HepG2 (cell line): ENCODE results near the gene RTEL1. TPM values are rescaled to one million over a fixed set of nuclear protein-coding genes. Genes with fewer than 3 reads are reported as not detected.

ENCODE experiments used
- CBX1 ChIP-seq: IDR thresholded peaks from one replicate; pipeline ENCODE4 v1.6.1; 2016; ENCODE audit warnings: antibody characterized with exemption, low read depth
- HNF4A ChIP-seq: sonication (generic); formaldehyde crosslinking; IDR thresholded peaks from 2 replicates; pipeline ENCODE4 v1.4.0; 2020; ENCODE audit warnings: missing genetic modification reagents
- HOXA9 ChIP-seq: sonication (generic); formaldehyde crosslinking; IDR thresholded peaks from 2 replicates; pipeline ENCODE4 v1.8.1; 2022; ENCODE audit warnings: missing genetic modification reagents, mild to moderate bottlenecking, moderate library complexity, borderline replicate concordance
- IKZF4 ChIP-seq: sonication (generic); formaldehyde crosslinking; IDR thresholded peaks from 2 replicates; pipeline ENCODE4 v1.5.1; 2020; ENCODE audit warnings: borderline replicate concordance, mild to moderate bottlenecking, low read depth, missing genetic modification reagents; ENCODE audit errors: not compliant biosample characterization
- PPARG ChIP-seq: conservative IDR thresholded peaks from 2 replicates; pipeline ENCODE4 v1.6.1; 2016; ENCODE audit warnings: missing biosample characterization, missing genetic modification reagents
- RFXANK ChIP-seq: IDR thresholded peaks from 2 replicates; pipeline ENCODE4 v1.6.1; 2016
- SALL1 ChIP-seq: sonication (generic); formaldehyde crosslinking; IDR thresholded peaks from 2 replicates; pipeline ENCODE4 v1.8.0; 2022; ENCODE audit warnings: mild to moderate bottlenecking, missing genetic modification reagents
- SETDB1 ChIP-seq: sonication (generic); formaldehyde crosslinking; IDR thresholded peaks from 2 replicates; pipeline ENCODE4 v1.5.1; 2020; ENCODE audit warnings: missing genetic modification reagents, mild to moderate bottlenecking, borderline replicate concordance
- SMC3 ChIP-seq: IDR thresholded peaks from 2 replicates; pipeline ENCODE4 v1.6.1; 2011; ENCODE audit warnings: low read length, improper control_type of control experiment
- ZBTB20 ChIP-seq: sonication (generic); formaldehyde crosslinking; IDR thresholded peaks from 2 replicates; pipeline ENCODE4 v1.8.1; 2023; ENCODE audit warnings: missing genetic modification reagents, low read depth, mild to moderate bottlenecking, borderline replicate concordance
- ZBTB7A ChIP-seq: sonication (generic); formaldehyde crosslinking; IDR thresholded peaks from 2 replicates; pipeline ENCODE4 v1.8.0; 2022; ENCODE audit warnings: mild to moderate bottlenecking, missing genetic modification reagents
- ZFP36L2 ChIP-seq: sonication (generic); formaldehyde crosslinking; IDR thresholded peaks from 2 replicates; pipeline ENCODE4 v1.4.0; 2020; ENCODE audit warnings: missing genetic modification reagents
- ZFP37 ChIP-seq: sonication (generic); formaldehyde crosslinking; IDR thresholded peaks from 2 replicates; pipeline ENCODE4 v1.4.0; 2020; ENCODE audit warnings: missing genetic modification reagents, borderline replicate concordance
- ZIK1 ChIP-seq: sonication (generic); formaldehyde crosslinking; IDR thresholded peaks from 2 replicates; pipeline ENCODE4 v1.5.0; 2020; ENCODE audit warnings: mild to moderate bottlenecking, low read depth, missing genetic modification reagents, borderline replicate concordance
- ZNF30 ChIP-seq: sonication (generic); formaldehyde crosslinking; IDR thresholded peaks from 2 replicates; pipeline ENCODE4 v1.5.0; 2020; ENCODE audit warnings: mild to moderate bottlenecking, missing genetic modification reagents
- ZNF383 ChIP-seq: sonication (generic); formaldehyde crosslinking; IDR thresholded peaks from 2 replicates; pipeline ENCODE4 v1.4.0; 2020; ENCODE audit warnings: missing genetic modification reagents, mild to moderate bottlenecking, borderline replicate concordance
- ZNF788 ChIP-seq: sonication (generic); formaldehyde crosslinking; IDR thresholded peaks from 2 replicates; pipeline ENCODE4 v1.5.0; 2020; ENCODE audit warnings: mild to moderate bottlenecking, missing genetic modification reagents, borderline replicate concordance
- ZNF816 ChIP-seq: sonication (generic); formaldehyde crosslinking; IDR thresholded peaks from 2 replicates; pipeline ENCODE4 v1.8.0; 2022; ENCODE audit warnings: missing genetic modification reagents, mild to moderate bottlenecking, borderline replicate concordance
- ZSCAN20 ChIP-seq: sonication (generic); formaldehyde crosslinking; IDR thresholded peaks from 2 replicates; pipeline ENCODE4 v1.4.0; 2020; ENCODE audit warnings: missing genetic modification reagents, mild to moderate bottlenecking, borderline replicate concordance
- polyA plus RNA-seq, 8 experiments: library from polyadenylated mRNA; depleted of rRNA in 3 of 8; stranded (reverse) in 7 of 8; unstranded in 1 of 8; fragments of >200 nt; fragmentation: Illumina TruSeq in 4 of 8; extraction: Trizol in 4 of 8; gene quantifications; 2 replicates each; pipeline versions ENCODE4 v1.2.1 to v1.2.3, GENCODE V29; 2011 to 2016; ENCODE audit warnings: low read depth in 4 of 8, missing spikeins in 1 of 8, mixed read lengths in 1 of 8; ENCODE audit not compliant: insufficient read depth in 1 of 8
- total RNA-seq, 5 experiments: library from RNA; depleted of rRNA; stranded (reverse); fragments of >200 nt; fragmentation: Illumina TruSeq; extraction: Trizol; gene quantifications; 2 replicates each; pipeline ENCODE4 v1.2.3, GENCODE V29; 2016; ENCODE audit warnings: low read depth in 1 of 5
- TF ChIP-seq, protein P1 (sequence below): sonication (generic); formaldehyde crosslinking; IDR thresholded peaks from 2 replicates; pipeline ENCODE4 v1.4.0; 2020; ENCODE audit warnings: mild to moderate bottlenecking, missing genetic modification reagents
- TF ChIP-seq, protein P2 (sequence below): IDR thresholded peaks from 2 replicates; pipeline ENCODE4 v1.6.1; 2016; ENCODE audit warnings: low read depth
- TF ChIP-seq, protein P3 (sequence below): sonication (generic); formaldehyde crosslinking; IDR thresholded peaks from 2 replicates; pipeline ENCODE4 v1.4.0; 2020; ENCODE audit warnings: missing genetic modification reagents

RTEL1 gene
- total and polyA plus RNA-seq, 2 of the 13 experiments (the other 11 are each of a cell fraction or from before 2014, with no cell fraction given), result 21.8 to 36.4 TPM

DNA sequence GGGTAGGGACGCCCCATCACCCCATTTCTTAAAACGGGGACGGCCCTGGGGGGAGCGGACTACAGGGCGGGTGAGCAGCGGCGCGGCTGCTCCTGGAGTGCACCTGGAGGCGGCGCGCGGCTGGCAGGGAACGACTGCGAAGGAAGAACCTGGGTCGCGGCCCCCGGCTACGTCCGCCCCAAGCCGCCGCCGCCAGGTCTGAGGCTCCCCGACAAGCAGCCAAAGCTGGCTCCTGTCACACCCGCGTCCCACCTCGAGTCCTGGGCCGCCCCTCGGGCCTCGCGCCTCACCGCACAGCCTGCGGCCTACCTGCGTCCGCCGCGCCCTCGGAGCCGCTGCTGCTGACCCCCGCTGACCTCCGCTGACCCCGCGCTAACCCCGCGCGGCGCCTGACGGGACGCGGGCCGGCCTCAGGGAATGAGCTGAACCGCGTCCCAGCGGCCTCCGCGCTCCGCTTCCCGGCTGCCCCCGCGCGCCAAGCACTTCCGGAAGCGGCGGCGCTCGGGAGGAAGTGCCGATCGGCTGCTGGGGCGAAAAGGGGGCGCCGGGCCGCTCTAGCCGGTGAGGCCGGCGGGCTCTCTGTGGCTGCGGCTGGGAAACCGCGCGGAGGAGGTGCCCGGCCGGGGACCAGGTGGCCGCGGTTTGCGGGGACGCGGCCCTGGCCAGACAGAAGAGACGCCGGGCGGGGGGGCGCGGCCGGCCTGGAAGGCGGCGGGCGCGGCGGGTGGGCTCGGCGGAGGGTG lies 49.6 kb downstream of the RTEL1 start, which contains the start of the genes ARFRP1 and ZGPAT (continued):
- TF ChIP-seq ZSCAN20 (CRISPR knock-in tag) (peak; percentile 95), ZIK1 (CRISPR knock-in tag) (peak; percentile 98), PPARG (CRISPR knock-in tag) (peak; percentile 85), ZFP36L2 (peak; percentile 93), HOXA9 (peak; percentile 97; the same call in 1 of the 2 replicates), CBX1 (peak; percentile 86), ZNF816 (peak; percentile 91), ZNF383 (no peak), ZNF30 (CRISPR knock-in tag) (peak; percentile 93; the same call in 1 of the 2 replicates), ZFP37 (no peak), SMC3 (no peak), HNF4A (CRISPR knock-in tag) (peak; percentile 58), ZBTB20 (no peak; the same call in 1 of the 2 replicates), IKZF4 (CRISPR knock-in tag) (peak; percentile 95), ZNF788 (CRISPR knock-in tag) (peak; percentile 85; the same call in 1 of the 2 replicates), ZBTB7A (CRISPR knock-in tag) (peak; percentile 83), RFXANK (peak; percentile 88; the same call in 1 of the 2 replicates), SALL1 (CRISPR knock-in tag) (peak; percentile 95), SETDB1 (no peak)
- TF ChIP-seq, protein P1, sequence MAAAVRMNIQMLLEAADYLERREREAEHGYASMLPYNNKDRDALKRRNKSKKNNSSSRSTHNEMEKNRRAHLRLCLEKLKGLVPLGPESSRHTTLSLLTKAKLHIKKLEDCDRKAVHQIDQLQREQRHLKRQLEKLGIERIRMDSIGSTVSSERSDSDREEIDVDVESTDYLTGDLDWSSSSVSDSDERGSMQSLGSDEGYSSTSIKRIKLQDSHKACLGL (CRISPR knock-in tag), result peak; percentile 94
- TF ChIP-seq, protein P2, sequence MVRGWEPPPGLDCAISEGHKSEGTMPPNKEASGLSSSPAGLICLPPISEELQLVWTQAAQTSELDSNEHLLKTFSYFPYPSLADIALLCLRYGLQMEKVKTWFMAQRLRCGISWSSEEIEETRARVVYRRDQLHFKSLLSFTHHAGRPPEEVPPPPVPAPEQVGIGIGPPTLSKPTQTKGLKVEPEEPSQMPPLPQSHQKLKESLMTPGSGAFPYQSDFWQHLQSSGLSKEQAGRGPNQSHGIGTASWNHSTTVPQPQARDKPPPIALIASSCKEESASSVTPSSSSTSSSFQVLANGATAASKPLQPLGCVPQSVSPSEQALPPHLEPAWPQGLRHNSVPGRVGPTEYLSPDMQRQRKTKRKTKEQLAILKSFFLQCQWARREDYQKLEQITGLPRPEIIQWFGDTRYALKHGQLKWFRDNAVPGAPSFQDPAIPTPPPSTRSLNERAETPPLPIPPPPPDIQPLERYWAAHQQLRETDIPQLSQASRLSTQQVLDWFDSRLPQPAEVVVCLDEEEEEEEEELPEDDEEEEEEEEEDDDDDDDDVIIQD (CRISPR knock-in tag), result peak; percentile 71
- TF ChIP-seq, protein P3, sequence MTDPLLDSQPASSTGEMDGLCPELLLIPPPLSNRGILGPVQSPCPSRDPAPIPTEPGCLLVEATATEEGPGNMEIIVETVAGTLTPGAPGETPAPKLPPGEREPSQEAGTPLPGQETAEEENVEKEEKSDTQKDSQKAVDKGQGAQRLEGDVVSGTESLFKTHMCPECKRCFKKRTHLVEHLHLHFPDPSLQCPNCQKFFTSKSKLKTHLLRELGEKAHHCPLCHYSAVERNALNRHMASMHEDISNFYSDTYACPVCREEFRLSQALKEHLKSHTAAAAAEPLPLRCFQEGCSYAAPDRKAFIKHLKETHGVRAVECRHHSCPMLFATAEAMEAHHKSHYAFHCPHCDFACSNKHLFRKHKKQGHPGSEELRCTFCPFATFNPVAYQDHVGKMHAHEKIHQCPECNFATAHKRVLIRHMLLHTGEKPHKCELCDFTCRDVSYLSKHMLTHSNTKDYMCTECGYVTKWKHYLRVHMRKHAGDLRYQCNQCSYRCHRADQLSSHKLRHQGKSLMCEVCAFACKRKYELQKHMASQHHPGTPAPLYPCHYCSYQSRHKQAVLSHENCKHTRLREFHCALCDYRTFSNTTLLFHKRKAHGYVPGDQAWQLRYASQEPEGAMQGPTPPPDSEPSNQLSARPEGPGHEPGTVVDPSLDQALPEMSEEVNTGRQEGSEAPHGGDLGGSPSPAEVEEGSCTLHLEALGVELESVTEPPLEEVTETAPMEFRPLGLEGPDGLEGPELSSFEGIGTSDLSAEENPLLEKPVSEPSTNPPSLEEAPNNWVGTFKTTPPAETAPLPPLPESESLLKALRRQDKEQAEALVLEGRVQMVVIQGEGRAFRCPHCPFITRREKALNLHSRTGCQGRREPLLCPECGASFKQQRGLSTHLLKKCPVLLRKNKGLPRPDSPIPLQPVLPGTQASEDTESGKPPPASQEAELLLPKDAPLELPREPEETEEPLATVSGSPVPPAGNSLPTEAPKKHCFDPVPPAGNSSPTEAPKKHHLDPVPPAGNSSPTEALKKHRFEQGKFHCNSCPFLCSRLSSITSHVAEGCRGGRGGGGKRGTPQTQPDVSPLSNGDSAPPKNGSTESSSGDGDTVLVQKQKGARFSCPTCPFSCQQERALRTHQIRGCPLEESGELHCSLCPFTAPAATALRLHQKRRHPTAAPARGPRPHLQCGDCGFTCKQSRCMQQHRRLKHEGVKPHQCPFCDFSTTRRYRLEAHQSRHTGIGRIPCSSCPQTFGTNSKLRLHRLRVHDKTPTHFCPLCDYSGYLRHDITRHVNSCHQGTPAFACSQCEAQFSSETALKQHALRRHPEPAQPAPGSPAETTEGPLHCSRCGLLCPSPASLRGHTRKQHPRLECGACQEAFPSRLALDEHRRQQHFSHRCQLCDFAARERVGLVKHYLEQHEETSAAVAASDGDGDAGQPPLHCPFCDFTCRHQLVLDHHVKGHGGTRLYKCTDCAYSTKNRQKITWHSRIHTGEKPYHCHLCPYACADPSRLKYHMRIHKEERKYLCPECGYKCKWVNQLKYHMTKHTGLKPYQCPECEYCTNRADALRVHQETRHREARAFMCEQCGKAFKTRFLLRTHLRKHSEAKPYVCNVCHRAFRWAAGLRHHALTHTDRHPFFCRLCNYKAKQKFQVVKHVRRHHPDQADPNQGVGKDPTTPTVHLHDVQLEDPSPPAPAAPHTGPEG (CRISPR knock-in tag), result peak; percentile 90
